Esophagus muscularis mucosa (tissue), 4 donors: ENCODE measurements around the gene MTRF1.

Experiments used
- CTCF ChIP-seq, 3 experiments: fragments of 200-600 bp in 2 of 3; fragments of 450-650 bp in 1 of 3; sonication (generic) in 2 of 3; IDR thresholded peaks; one replicate each; pipeline ENCODE4 v1.5.1; 2017 to 2019; ENCODE audit warnings: antibody characterized with exemption in 3 of 3, mild to moderate bottlenecking in 2 of 3, moderate library complexity in 1 of 3
- EP300 ChIP-seq: sonication (generic); formaldehyde crosslinking; IDR thresholded peaks from one replicate; pipeline ENCODE4 v1.6.1; 2017; ENCODE audit warnings: antibody characterized with exemption
- POLR2A ChIP-seq: fragments of 450-650 bp; IDR thresholded peaks from one replicate; pipeline ENCODE4 v1.6.1; 2017; ENCODE audit warnings: antibody characterized with exemption, moderate library complexity, mild to moderate bottlenecking, low read depth
- POLR2AphosphoS5 ChIP-seq, 2 donors: sonication (generic); formaldehyde crosslinking; IDR thresholded peaks; one replicate each; pipeline ENCODE4 v1.6.1; 2017; ENCODE audit warnings: antibody characterized with exemption in 2 of 2

GRCh38 chr13:41294914-41295313 is 31.5 kb upstream of the MTRF1 start:
- TF ChIP-seq CTCF (IDR thresholded peaks at IDR 0.05), result no peak
- no peak for TF ChIP-seq POLR2AphosphoS5 (IDR thresholded peaks at IDR 0.05)
- TF ChIP-seq POLR2A, result no peak
- TF ChIP-seq EP300, result no peak
